HUES48 (cell line): ENCODE results near the gene RNF121.

Experiments used
- H3K27ac ChIP-seq: one replicate; pipeline ENCODE4 v1.7.0; 2013; ENCODE audit warnings: low read depth, low read length, inconsistent platforms
- H3K27me3 ChIP-seq: 2 replicates; pipeline ENCODE4 v1.6.1; 2013; ENCODE audit warnings: mild to moderate bottlenecking, low read length; ENCODE audit not compliant: control insufficient read depth, insufficient read depth
- H3K36me3 ChIP-seq: 2 replicates; pipeline ENCODE4 v1.6.1; 2013; ENCODE audit warnings: low read length; ENCODE audit not compliant: control insufficient read depth, insufficient read depth
- H3K4me1 ChIP-seq: 2 replicates; pipeline ENCODE4 v1.6.1; 2013; ENCODE audit warnings: mild to moderate bottlenecking, low read length; ENCODE audit not compliant: control insufficient read depth, insufficient read depth
- H3K4me3 ChIP-seq: 2 replicates; pipeline ENCODE4 v1.5.1; 2013; ENCODE audit warnings: mild to moderate bottlenecking, low read depth, low read length
- H3K9ac ChIP-seq: 2 replicates; pipeline ENCODE4 v1.6.1; 2013; ENCODE audit warnings: mild to moderate bottlenecking, low read depth, low read length, moderate library complexity
- H3K9me3 ChIP-seq: 2 replicates; pipeline ENCODE4 v1.6.1; 2013; ENCODE audit warnings: low read length; ENCODE audit not compliant: control insufficient read depth, insufficient read depth

RNF121 gene

DNA sequence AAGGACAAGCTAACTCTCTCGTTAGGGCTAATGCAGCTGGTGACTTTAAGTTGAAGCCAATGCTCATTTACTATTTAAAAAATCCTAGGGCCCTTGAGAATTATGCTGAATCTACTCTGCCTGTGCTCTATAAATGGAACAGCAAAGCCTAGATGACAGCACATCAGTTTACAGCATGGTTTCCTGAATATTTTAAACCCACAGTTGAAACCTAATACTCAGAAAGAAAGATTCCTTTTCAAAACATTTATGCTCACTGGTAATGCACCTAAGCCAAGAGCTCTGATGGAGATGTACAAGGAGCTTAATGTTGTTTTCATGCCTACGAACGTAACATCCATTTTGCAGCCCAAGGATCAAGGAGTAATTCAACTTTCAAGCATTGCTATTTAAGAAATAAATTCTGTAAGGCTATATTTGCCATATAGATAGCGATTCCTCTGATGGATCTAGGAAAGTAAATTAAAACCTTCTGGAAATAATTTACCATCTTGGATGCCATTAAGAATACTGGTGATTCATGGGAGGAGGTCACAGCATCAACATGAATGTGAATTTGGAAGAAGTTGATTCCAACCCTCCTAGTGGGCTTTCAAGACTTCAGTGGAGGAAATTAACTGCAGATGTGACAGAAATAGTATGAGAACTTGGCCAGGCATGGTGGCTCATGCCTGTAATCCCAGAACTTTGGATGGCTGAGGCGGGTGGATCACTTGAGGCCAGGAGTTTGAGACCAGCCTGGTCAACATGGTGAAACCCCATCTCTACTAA is 14.9 kb upstream of the RNF121 start:
- Histone ChIP-seq H3K27ac (no peak overlapping the region), H3K9me3 (no peaks in the 10 kb centered on the region), H3K9ac (no peak overlapping the region), H3K27me3 (no peaks in the 10 kb centered on the region), H3K36me3 (peaks cover 40% of the 10 kb centered on the region), H3K4me3 (no peak overlapping the region), H3K4me1 (no peaks in the 10 kb centered on the region)

DNA sequence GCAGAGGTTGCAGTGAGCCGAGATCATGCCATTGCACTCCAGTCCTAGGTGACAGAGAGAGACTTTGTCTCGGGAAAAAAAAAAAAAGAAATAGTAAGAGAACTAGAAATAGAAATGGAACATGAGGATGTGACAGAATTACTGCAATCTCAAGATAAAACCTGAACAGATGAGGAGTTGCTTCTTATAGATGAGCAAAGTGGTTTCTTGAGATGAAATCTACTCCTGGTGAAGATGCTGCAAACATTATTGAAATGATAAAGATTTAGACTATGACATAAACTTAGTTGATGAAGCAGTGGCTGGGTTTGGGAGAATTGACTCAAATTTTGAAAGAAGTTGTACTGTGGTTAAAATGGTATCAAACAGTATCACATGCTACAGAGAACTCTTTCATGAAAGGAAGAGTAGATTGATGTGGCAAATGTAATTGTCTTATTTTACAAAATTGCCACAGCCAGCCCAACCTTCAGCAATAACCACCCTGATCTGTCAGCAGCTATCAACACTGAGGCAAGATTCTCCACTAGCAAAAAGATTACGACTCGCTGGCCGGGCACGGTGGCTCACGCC is 14.1 kb upstream of the RNF121 start:
- H3K4me3 ChIP-seq = no peak overlapping the region
- H3K27me3 ChIP-seq = no peaks in the 10 kb centered on the region
- no peak overlapping the region for H3K9ac ChIP-seq
- H3K27ac ChIP-seq = no peak overlapping the region
- peaks cover 40% of the 10 kb centered on the region for H3K36me3 ChIP-seq
- H3K4me1 ChIP-seq = no peaks in the 10 kb centered on the region
- no peaks in the 10 kb centered on the region for H3K9me3 ChIP-seq

DNA sequence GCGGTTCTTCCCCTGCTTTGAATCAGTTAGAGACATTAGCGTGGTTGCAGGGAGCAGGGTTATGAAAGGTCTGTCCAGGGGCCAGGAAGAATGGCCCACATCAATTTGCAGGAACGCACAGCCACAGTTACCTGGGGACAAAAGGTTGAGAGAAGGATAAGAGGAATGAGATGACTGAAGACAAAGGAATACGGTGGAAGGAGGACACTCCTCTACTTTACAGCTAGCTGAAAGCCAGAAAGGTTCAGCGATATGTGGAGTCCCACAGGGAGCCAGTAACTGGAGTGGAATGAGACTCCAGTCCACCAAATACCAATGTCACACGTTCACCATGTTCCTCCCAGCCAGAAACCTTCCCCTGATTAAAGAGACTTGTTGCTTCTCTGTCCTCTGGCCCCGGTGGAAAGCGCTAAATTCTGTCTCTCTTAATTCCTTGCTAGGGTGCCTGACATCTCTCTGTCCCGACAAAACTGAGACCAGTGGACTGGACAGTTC is 11.2 kb upstream of the RNF121 start:
- Histone ChIP-seq H3K27ac (no peak overlapping the region), H3K4me3 (no peak overlapping the region), H3K4me1 (no peaks in the 10 kb centered on the region), H3K9me3 (no peaks in the 10 kb centered on the region), H3K36me3 (peaks cover 38% of the 10 kb centered on the region), H3K9ac (no peak overlapping the region), H3K27me3 (no peaks in the 10 kb centered on the region)

DNA sequence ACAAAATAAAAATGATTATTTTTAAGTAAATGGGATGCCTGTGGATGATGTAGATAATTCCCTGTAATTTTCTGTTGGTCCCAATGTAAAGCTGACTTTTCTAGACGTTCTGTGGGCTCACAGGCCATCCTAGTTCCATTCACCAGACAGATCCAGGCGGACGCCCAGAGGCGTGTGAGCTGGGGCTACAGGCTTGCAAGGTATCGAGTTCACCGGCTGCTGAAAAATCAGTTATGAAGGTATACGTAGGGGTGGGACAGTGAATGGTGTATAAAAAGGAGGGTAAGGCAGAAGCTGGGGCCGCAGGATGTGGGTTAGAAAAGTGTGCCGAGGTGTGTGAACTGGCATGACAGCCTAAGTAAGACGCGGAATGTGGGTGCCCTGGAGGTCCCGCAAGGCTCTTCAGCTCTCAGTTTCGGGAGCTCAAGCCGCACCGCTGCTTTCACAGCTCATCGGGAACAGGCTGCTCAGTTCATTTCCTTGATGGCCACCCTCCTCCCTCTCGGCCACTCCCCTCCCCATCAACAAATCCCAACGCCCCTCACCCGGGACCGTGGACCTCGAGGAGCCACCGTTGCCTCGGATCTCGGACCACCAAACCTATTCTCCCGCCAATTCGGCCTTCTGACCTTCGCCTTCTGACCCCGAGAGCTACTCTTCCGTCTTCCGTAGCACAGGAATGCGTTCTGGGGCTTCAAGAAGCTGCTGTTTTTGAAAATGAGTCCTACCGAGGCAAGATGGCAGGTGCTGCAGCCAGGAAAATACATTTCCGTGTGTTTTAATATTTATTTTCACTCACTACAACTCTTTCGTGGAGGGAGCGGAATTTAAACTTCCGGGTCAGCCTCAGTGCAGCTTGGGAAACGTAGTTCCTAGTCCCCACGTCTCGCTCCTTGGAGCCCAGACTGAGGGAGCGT is 768 bp upstream of the RNF121 start, which contains the start of gene XNDC1N:
TSS of gene XNDC1N (minus strand) at position 775 of the 917 bp plus-strand sequence. CDS start 5,241 bp downstream, outside the sequence.
- H3K4me3 ChIP-seq = peak within 1 kb of the TSS; percentile 90
- no peaks in the 10 kb centered on the region for H3K9me3 ChIP-seq
- H3K4me1 ChIP-seq = peaks cover 7% of the 10 kb centered on the region; the same call in 1 of the 2 replicates
- H3K27me3 ChIP-seq = no peaks in the 10 kb centered on the region
- H3K9ac ChIP-seq = peak within 1 kb of the TSS; percentile 98
- H3K36me3 ChIP-seq = peaks cover 18% of the 10 kb centered on the region
- peak within 1 kb of the TSS; percentile 99 for H3K27ac ChIP-seq

DNA sequence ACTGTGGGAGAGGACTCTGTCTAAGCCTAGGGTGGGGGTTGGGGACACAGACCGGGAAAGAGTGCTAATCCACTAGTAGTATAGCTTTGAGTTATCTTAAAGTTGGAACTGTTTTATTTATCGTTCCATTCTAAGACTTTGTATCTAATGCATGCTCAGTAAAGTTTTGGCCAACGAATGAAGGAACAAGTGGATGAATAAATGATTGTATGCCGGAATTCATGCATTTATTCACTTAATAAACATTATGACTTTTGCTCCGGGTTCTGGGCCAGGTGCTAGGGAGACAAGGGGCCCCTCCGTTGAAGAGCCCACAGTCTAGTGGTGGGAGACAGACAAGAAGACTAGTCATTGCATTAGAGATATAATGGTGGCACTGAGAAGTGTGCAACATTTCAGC is 645 bp downstream of the RNF121 start:
- Histone ChIP-seq H3K4me3 (peak overlapping the region; percentile 90), H3K4me1 (peaks cover 7% of the 10 kb centered on the region; the same call in 1 of the 2 replicates), H3K27ac (no peak overlapping the region)

DNA sequence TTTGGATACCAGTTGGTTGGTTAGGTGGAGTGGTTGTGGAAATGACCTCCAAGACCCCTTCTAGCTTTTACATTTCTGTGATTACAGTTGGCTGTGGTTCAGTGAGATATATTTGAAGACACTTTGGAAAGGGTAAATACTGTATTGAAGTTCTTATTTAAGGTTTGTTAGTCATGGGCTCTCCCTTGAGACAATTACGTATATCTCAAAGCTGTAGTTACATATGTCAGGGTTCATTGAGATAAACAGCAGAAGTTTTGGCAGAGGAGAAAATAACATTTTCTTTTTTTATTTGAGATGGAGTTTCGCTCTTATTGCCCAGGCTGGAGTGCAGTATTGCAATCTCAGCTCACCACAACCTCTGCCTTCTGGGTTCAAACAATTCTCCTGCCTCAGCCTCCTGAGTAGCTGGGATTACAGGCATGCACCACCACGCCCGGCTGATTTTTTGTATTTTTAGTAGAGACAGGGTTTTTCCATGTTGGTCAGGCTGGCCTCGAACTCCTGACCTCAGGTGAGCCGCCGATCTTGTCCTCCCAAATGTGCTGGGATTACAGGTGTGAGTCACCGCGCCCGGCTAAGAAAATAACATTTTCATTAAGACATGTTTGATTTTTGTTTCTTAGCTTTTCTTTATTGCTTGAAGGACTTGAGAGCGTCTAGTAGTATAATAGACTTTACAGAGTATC is 1.9 kb downstream of the RNF121 start:
- Histone ChIP-seq H3K36me3 (peaks cover 5% of the 10 kb centered on the region), H3K9me3 (no peaks in the 10 kb centered on the region), H3K9ac (no peak overlapping the region), H3K27ac (no peak overlapping the region), H3K4me3 (0 out of 2 replicates have a peak overlapping the region, but pooled peaks have one; percentile 90), H3K4me1 (peaks cover 7% of the 10 kb centered on the region; the same call in 1 of the 2 replicates), H3K27me3 (no peaks in the 10 kb centered on the region)

More for the DNA sequence above, 645 bp downstream of the RNF121 start:
- no peaks in the 10 kb centered on the region for H3K9me3 ChIP-seq
- peak overlapping the region; percentile 98 for H3K9ac ChIP-seq
- peaks cover 13% of the 10 kb centered on the region for H3K36me3 ChIP-seq
- H3K27me3 ChIP-seq = no peaks in the 10 kb centered on the region

DNA sequence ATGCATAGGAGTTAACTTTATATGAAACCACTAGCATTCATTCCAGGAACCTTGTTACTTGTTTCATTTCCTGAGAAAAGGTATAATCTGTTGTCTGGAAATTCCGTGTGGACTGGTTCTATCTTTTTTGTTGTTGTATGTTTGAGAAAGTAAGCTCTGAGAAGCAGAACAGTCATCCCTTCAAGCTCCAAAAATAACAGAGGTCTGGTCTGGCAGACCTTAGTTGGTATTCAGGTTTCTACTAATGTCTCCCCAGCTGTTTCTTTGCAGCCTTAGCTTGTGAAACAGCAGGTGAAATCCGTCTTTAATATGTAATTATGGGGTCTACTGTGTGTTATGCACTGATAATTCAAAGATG is 2.4 kb downstream of the RNF121 start:
- Histone ChIP-seq H3K4me1 (peaks cover 7% of the 10 kb centered on the region; the same call in 1 of the 2 replicates), H3K4me3 (no peak overlapping the region), H3K27me3 (no peaks in the 10 kb centered on the region), H3K9me3 (no peaks in the 10 kb centered on the region), H3K36me3 (peaks cover 1% of the 10 kb centered on the region), H3K9ac (no peak overlapping the region), H3K27ac (no peak overlapping the region)

DNA sequence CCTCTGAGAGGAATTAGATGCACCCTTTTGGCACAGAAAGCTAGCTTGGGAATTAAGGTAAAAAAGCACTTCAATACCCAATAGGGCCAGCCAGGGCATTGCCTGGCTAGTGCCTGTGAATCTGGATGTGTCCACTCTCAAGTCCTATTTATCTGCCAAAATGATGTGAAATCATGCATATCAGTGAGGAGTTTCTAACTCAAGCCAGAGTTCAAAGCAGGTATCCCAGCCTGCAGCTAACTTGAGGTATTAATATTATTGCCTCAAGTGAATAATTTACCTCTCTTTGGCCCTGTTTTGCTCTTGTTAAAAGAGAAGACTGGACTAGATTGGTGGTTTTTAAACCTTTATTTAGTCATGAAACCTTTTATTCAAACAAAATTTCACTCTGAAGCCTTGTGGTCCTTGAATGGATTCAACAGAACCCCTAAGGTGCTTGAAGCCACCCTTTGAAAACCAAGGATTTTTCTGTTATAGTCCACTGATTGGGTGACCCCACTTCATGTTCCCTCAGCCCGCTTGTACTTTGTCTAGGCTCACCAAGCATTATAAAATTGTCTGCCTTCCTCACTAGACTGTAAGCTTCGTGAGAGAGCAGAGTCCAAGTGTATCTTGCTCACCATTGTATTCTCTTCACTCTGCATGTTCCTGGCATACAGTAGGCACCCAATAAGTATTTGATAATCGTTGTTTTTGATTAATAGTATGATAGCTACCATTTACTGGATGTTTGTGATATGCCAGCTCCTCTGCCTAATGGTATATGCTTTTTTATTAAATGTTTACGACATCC is 4.5 kb downstream of the RNF121 start:
- Histone ChIP-seq H3K4me3 (no peak overlapping the region), H3K27me3 (no peaks in the 10 kb centered on the region), H3K9me3 (no peaks in the 10 kb centered on the region), H3K9ac (no peak overlapping the region), H3K36me3 (peaks cover 7% of the 10 kb centered on the region), H3K4me1 (peaks cover 7% of the 10 kb centered on the region; the same call in 1 of the 2 replicates), H3K27ac (no peak overlapping the region)

DNA sequence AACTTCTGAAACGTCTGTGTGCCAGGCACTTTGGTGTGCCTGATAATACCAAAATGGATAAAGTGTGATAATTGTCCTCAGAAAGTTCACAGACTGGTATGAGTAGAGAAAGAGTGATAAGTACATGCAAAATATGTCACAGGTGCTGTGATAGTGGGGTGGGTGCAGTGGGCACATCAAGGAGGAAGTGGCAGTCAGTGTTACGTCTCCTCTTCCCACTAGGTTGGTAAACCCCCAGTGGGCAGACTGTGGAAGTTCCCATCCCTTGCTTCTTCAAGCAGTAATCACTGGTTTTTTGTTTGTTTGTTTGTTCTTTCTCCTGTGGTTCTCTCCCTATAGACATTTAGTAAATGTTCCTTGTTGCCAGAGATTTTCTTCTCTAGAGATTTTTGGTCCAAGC is 5.4 kb downstream of the RNF121 start:
- Histone ChIP-seq H3K9ac (no peak overlapping the region), H3K4me3 (no peak overlapping the region), H3K36me3 (peaks cover 7% of the 10 kb centered on the region), H3K4me1 (peaks cover 7% of the 10 kb centered on the region; the same call in 1 of the 2 replicates), H3K9me3 (no peaks in the 10 kb centered on the region), H3K27me3 (no peaks in the 10 kb centered on the region), H3K27ac (no peak overlapping the region)
